Transverse colon (tissue), 4 donors: Measurements from ENCODE around the gene SMAD5. TPM values are rescaled to one million over a fixed set of nuclear protein-coding genes. Genes with fewer than 3 reads are reported as not detected.

Source experiments
- DNase-seq: peaks from one replicate; pipeline ENCODE4 v3.0.0-alpha.2; 2019
- H3K27ac ChIP-seq, 4 donors: fragments of 200-600 bp; sonication (generic); 2 replicates each; pipeline ENCODE4 v1.5.1; 2016 to 2018; ENCODE audit warnings: inconsistent platforms in 4 of 4
- H3K27me3 ChIP-seq: fragments of 200-600 bp; sonication (generic); 2 replicates; pipeline ENCODE4 v1.5.1; 2017; ENCODE audit warnings: inconsistent platforms
- H3K36me3 ChIP-seq, 4 donors: fragments of 200-600 bp; sonication (generic); 2 replicates each; pipeline ENCODE4 v1.5.1; 2017 to 2019; ENCODE audit warnings: inconsistent platforms in 4 of 4
- H3K4me1 ChIP-seq, 4 donors: fragments of 200-600 bp; sonication (generic); 2 replicates each; pipeline ENCODE4 v1.5.1; 2017 to 2020; ENCODE audit warnings: inconsistent platforms in 4 of 4
- H3K4me3 ChIP-seq, 4 donors: fragments of 200-600 bp; sonication (generic); 1 replicate in 1 of 4; 2 replicates in 3 of 4; pipeline versions ENCODE4 v1.5.1 to v1.6.1; 2017 to 2019; ENCODE audit warnings: inconsistent platforms in 4 of 4
- H3K9me3 ChIP-seq, 2 donors: fragments of 200-600 bp; sonication (generic); 2 replicates each; pipeline ENCODE4 v1.5.1; 2017 to 2019; ENCODE audit warnings: inconsistent platforms in 2 of 2
- CTCF ChIP-seq, 5 experiments: fragments of 200-600 bp in 3 of 5; fragments of 450-650 bp in 2 of 5; sonication (generic) in 3 of 5; IDR thresholded peaks; 1 replicate in 2 of 5; 2 replicates in 3 of 5; pipeline ENCODE4 v1.5.1; 2016 to 2017; ENCODE audit warnings: antibody characterized with exemption in 5 of 5, inconsistent platforms in 3 of 5, mild to moderate bottlenecking in 2 of 5, moderate library complexity in 1 of 5
- EP300 ChIP-seq: sonication (generic); formaldehyde crosslinking; IDR thresholded peaks from one replicate; pipeline ENCODE4 v1.6.1; 2017; ENCODE audit warnings: antibody characterized with exemption, low read depth
- POLR2A ChIP-seq: fragments of 450-650 bp; IDR thresholded peaks from one replicate; pipeline ENCODE4 v1.6.1; 2016; ENCODE audit warnings: antibody characterized with exemption, mild to moderate bottlenecking, moderate library complexity
- POLR2AphosphoS5 ChIP-seq, 3 donors: sonication (generic); formaldehyde crosslinking; IDR thresholded peaks; one replicate each; pipeline ENCODE4 v1.6.1; 2016; ENCODE audit warnings: antibody characterized with exemption in 3 of 3
- WGBS, 2 donors: methylation state at CpG; one replicate each; pipeline ENCODE4 v1.1.5; 2018; ENCODE audit warnings: low coverage in 1 of 2; 5-methylcytosine and 5-hydroxymethylcytosine counted together
- in situ Hi-C, 4 donors: fragments of 200-750 bp; cut with MboI; loops; one replicate each; pipeline versions ENCODE4 v1.15.0 to v1.15.1; 2017; ENCODE audit warnings: low sequenced_read_pairs in 3 of 4, low pct_ligation_motif_present in 1 of 4, low pct_unique_long_range_greater_than_20kb in 1 of 4
- intact Hi-C: fragments of 100-400 bp; cut with DNase I; formaldehyde crosslinking; loops from one replicate; pipeline ENCODE4 v1.15.1; 2023; ENCODE audit warnings: low total_unique reads
- total RNA-seq, 4 donors: library from RNA; depleted of rRNA; stranded (reverse); fragments of >200 nt; gene quantifications; one replicate each; pipeline ENCODE4 v1.1.0, GENCODE V29; 2016

SMAD5 gene
- total RNA-seq, 4 donors from 2014 or later = 14.2 to 272 (median 32.7) TPM

GRCh38 chr5:136113606-136114005 lies 19.0 kb upstream of the SMAD5 start:
- Histone ChIP-seq H3K27ac (no peak overlapping the region), H3K36me3 (no peaks in the 10 kb centered on the region), H3K4me3 (no peak overlapping the region), H3K9me3 (no peaks in the 10 kb centered on the region), H3K4me1 (no peaks in the 10 kb centered on the region), H3K27me3 (no peaks in the 10 kb centered on the region)
- DNase-seq = no peak
- no peak for TF ChIP-seq EP300
- TF ChIP-seq CTCF (IDR thresholded peaks at IDR 0.05) = no peak
- no peak for TF ChIP-seq POLR2AphosphoS5 (IDR thresholded peaks at IDR 0.05)
- TF ChIP-seq POLR2A = no peak
- 89 to 100% methylated on average over 1 to 2 of the region's 2 CpGs for WGBS, 2 donors
- intact Hi-C loops = no loop called here
- in situ Hi-C loops = no loop called here

- H3K9me3 ChIP-seq = no peaks in the 10 kb centered on the region
- intact Hi-C loops = no loop called here
- no peaks in the 10 kb centered on the region for H3K36me3 ChIP-seq
- DNase-seq = no peak
- H3K27ac ChIP-seq = no peak overlapping the region
- WGBS, 2 donors = 85 to 96% methylated on average over 5 of the region's 5 CpGs
- in situ Hi-C loops = no loop called here
- no peaks in the 10 kb centered on the region for H3K4me1 ChIP-seq
- no peak for TF ChIP-seq EP300
- TF ChIP-seq POLR2AphosphoS5 (IDR thresholded peaks at IDR 0.05) = no peak
- no peak for TF ChIP-seq CTCF (IDR thresholded peaks at IDR 0.05)
- TF ChIP-seq POLR2A = no peak
- no peaks in the 10 kb centered on the region for H3K27me3 ChIP-seq
- no peak overlapping the region for H3K4me3 ChIP-seq
Measured at GRCh38 chr5:136114414-136115125, 18.1 kb upstream of the SMAD5 start.

- in situ Hi-C loops = no loop called here
Measured at GRCh38 chr5:136115183-136115865, 17.3 kb upstream of the SMAD5 start.

More at GRCh38 chr5:136115183-136115865, 17.3 kb upstream of the SMAD5 start:
- no peak overlapping the region for H3K27ac ChIP-seq
- H3K36me3 ChIP-seq = no peaks in the 10 kb centered on the region
- no peak for TF ChIP-seq EP300
- no peak for TF ChIP-seq POLR2AphosphoS5 (IDR thresholded peaks at IDR 0.05)
- TF ChIP-seq POLR2A = no peak
- TF ChIP-seq CTCF (IDR thresholded peaks at IDR 0.05) = no peak
- no peak for DNase-seq
- 83 to 84% methylated on average over 1 of the region's 1 CpG for WGBS, 2 donors
- intact Hi-C loops = no loop called here
- H3K9me3 ChIP-seq = no peaks in the 10 kb centered on the region
- H3K4me3 ChIP-seq = no peak overlapping the region
- no peaks in the 10 kb centered on the region for H3K27me3 ChIP-seq
- H3K4me1 ChIP-seq = no peaks in the 10 kb centered on the region
